Breast epithelium (tissue), 4 donors: ENCODE data around the gene PCGF1. TPM values are rescaled to one million over a fixed set of nuclear protein-coding genes. Genes with fewer than 3 reads are reported as not detected.

Experiments
- DNase-seq, 2 donors: peaks; one replicate each; pipeline ENCODE4 v3.0.0-alpha.2; 2019; ENCODE audit warnings: low spot score in 2 of 2
- H3K27ac ChIP-seq, 2 donors: fragments of 200-600 bp; sonication (generic) in 1 of 2; one replicate each; pipeline ENCODE4 v1.5.1; 2016 to 2019; ENCODE audit warnings: mild to moderate bottlenecking in 1 of 2
- H3K27me3 ChIP-seq, 2 donors: fragments of 200-600 bp; sonication (generic) in 1 of 2; one replicate each; pipeline versions ENCODE4 v1.5.1 to v1.6.0; 2017 to 2019; ENCODE audit warnings: control low read depth in 1 of 2, mild to moderate bottlenecking in 1 of 2
- H3K36me3 ChIP-seq: fragments of 200-600 bp; one replicate; pipeline ENCODE4 v1.5.1; 2019
- H3K4me1 ChIP-seq, 2 donors: fragments of 200-600 bp; sonication (generic); one replicate each; pipeline ENCODE4 v1.5.1; 2016 to 2019; ENCODE audit warnings: control low read depth in 1 of 2
- H3K4me3 ChIP-seq, 3 donors: fragments of 200-600 bp; sonication (generic); 1 replicate in 2 of 3; 2 replicates in 1 of 3; pipeline ENCODE4 v1.5.1; 2016 to 2019; ENCODE audit warnings: mild to moderate bottlenecking in 3 of 3, moderate library complexity in 2 of 3
- H3K9me3 ChIP-seq, 2 donors: fragments of 200-600 bp; sonication (generic) in 1 of 2; one replicate each; pipeline ENCODE4 v1.5.1; 2016 to 2019; ENCODE audit warnings: control low read depth in 1 of 2
- POLR2A ChIP-seq: fragments of 450-650 bp; IDR thresholded peaks from one replicate; pipeline ENCODE4 v1.6.1; 2016; ENCODE audit warnings: antibody characterized with exemption, mild to moderate bottlenecking, moderate library complexity
- POLR2AphosphoS5 ChIP-seq, 3 donors: sonication (generic); formaldehyde crosslinking; IDR thresholded peaks; one replicate each; pipeline ENCODE4 v1.6.1; 2017; ENCODE audit warnings: antibody characterized with exemption in 3 of 3
- intact Hi-C: fragments of 100-400 bp; cut with DNase I; formaldehyde crosslinking; loops from one replicate; pipeline ENCODE4 v1.15.1; 2023; ENCODE audit warnings: low total_unique reads
- total RNA-seq, 3 donors: library from RNA; depleted of rRNA; stranded (reverse); fragments of >200 nt; gene quantifications; one replicate each; pipeline ENCODE4 v1.1.0, GENCODE V29; 2016
- TF ChIP-seq, protein P1 (sequence below), 3 donors: fragments of 450-650 bp; IDR thresholded peaks; one replicate each; pipeline ENCODE4 v1.5.1; 2016 to 2017; ENCODE audit warnings: antibody characterized with exemption in 3 of 3, mild to moderate bottlenecking in 3 of 3, moderate library complexity in 3 of 3

PCGF1 gene
- total RNA-seq, 3 donors from 2014 or later, result 18.3 to 20.3 (median 19.8) TPM

DNA sequence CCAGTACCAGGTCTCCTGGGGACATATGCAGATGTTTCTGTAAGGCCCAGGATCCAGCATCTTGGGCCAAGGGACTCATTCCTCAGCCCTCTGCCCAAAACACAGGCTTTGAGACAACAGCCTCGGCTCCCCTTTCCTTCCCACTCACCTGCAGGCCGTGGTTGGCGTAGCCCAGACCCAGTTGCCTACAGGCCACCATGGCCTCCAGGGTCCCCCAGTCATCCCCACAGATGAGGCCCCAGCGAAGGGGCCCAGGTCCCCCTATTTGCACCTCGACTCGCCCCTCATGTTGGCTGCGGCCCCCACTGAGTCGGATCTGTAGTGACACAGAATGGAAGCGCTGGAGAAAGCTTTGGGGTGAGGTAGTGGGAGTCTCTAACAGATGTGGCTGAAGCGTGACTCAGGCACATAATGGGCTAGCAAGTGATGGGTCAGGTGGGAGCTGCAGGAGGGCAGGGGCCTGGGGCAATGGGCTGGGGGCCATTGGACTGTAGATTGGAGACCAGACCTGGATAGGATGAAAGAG is 28.0 kb upstream of the PCGF1 start:
- peaks cover 0 to 10% of the 10 kb centered on the region in 2 donors for H3K4me1 ChIP-seq
- no peak overlapping the region for H3K27ac ChIP-seq
- no peak for DNase-seq
- H3K4me3 ChIP-seq, result no peak overlapping the region
- H3K9me3 ChIP-seq, result no peaks in the 10 kb centered on the region
- intact Hi-C loops, result no loop called here
- no peak for TF ChIP-seq POLR2A
- no peaks in the 10 kb centered on the region for H3K27me3 ChIP-seq
- H3K36me3 ChIP-seq, result no peaks in the 10 kb centered on the region

DNA sequence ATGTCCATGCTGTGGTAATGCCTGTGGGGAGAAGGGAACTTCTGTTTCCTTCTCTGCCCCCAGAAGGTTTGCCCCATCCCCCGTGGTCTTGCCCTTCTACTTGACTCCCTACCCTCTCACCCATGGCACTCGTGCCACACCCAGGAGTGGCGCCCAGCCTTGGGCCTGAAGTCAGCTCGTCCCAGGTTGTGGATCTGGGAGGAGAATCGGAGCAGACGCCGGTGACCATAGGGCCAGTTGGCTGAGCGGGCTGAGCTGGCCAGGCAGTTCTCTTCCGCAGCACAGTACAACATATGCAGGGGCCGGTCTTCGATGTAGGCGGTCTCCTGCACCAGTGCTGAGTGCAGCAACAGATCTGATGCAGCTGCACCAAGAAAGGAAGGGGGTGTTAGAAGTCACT is 26.9 kb upstream of the PCGF1 start:
- no peak for DNase-seq
- intact Hi-C loops, result no loop called here
- H3K4me3 ChIP-seq, result no peak overlapping the region
- TF ChIP-seq POLR2A (no peak), POLR2AphosphoS5 (IDR thresholded peaks at IDR 0.05) (no peak)
- TF ChIP-seq, protein P1, sequence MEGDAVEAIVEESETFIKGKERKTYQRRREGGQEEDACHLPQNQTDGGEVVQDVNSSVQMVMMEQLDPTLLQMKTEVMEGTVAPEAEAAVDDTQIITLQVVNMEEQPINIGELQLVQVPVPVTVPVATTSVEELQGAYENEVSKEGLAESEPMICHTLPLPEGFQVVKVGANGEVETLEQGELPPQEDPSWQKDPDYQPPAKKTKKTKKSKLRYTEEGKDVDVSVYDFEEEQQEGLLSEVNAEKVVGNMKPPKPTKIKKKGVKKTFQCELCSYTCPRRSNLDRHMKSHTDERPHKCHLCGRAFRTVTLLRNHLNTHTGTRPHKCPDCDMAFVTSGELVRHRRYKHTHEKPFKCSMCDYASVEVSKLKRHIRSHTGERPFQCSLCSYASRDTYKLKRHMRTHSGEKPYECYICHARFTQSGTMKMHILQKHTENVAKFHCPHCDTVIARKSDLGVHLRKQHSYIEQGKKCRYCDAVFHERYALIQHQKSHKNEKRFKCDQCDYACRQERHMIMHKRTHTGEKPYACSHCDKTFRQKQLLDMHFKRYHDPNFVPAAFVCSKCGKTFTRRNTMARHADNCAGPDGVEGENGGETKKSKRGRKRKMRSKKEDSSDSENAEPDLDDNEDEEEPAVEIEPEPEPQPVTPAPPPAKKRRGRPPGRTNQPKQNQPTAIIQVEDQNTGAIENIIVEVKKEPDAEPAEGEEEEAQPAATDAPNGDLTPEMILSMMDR (IDR thresholded peaks at IDR 0.05), result no peak
- no peak overlapping the region for H3K27ac ChIP-seq
- H3K36me3 ChIP-seq, result no peaks in the 10 kb centered on the region
- H3K4me1 ChIP-seq, result peaks cover 0 to 10% of the 10 kb centered on the region in 2 donors
- H3K27me3 ChIP-seq, result no peaks in the 10 kb centered on the region
- no peaks in the 10 kb centered on the region for H3K9me3 ChIP-seq

DNA sequence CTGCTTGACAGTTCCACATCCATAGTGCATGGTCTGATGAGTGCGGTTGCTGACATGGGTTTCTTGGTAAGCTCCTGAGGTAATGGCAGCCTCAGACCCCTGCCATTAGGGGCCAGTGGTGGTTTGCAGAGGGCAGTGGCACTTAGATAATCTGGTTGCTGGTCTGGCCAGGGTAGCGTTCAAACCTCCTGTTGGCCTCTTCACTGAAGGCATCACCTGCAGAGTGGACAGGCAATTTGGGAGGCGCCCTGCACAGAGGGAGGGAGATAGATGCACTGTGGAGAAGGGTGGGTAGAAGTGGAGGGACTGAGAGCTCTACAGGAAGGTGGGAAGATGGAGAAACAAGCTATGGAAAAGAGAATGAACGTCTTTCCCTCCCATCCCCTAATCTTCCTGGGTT is 26.0 kb upstream of the PCGF1 start:
- Histone ChIP-seq H3K9me3 (no peaks in the 10 kb centered on the region), H3K4me1 (peaks cover 0 to 15% of the 10 kb centered on the region in 2 donors), H3K27me3 (no peaks in the 10 kb centered on the region), H3K27ac (no peak overlapping the region), H3K4me3 (no peak overlapping the region), H3K36me3 (no peaks in the 10 kb centered on the region)
- no peak for DNase-seq
- TF ChIP-seq POLR2A (no peak), POLR2AphosphoS5 (IDR thresholded peaks at IDR 0.05) (no peak)
- TF ChIP-seq, protein P1 (IDR thresholded peaks at IDR 0.05), result no peak
- intact Hi-C loops, result no loop called here

DNA sequence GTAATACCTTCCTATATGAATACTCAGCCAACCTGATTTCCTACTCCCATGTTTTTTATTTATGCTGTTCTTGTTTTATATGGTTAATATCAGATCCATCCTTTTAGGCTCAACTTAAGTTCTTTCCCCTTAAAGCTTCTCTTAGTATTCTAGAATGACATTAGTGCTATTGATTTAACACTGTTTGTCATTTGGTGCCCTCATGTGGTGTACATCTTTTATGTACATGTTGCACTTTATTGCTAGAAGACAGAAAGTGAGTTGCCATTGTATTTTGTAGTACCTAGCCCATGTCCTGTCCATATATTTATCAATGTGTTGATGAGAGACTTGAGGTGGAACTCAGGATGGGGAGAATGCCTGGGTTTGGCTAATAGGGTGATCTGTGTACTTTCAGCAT is 24.7 kb upstream of the PCGF1 start:
- intact Hi-C loops, result no loop called here
- Histone ChIP-seq H3K4me1 (peaks cover 0 to 18% of the 10 kb centered on the region in 2 donors), H3K36me3 (no peaks in the 10 kb centered on the region), H3K27ac (no peak overlapping the region), H3K9me3 (no peaks in the 10 kb centered on the region), H3K4me3 (no peak overlapping the region), H3K27me3 (no peaks in the 10 kb centered on the region)
- TF ChIP-seq, protein P1 (IDR thresholded peaks at IDR 0.05), result no peak
- TF ChIP-seq POLR2A (no peak), POLR2AphosphoS5 (IDR thresholded peaks at IDR 0.05) (no peak)
- no peak for DNase-seq

DNA sequence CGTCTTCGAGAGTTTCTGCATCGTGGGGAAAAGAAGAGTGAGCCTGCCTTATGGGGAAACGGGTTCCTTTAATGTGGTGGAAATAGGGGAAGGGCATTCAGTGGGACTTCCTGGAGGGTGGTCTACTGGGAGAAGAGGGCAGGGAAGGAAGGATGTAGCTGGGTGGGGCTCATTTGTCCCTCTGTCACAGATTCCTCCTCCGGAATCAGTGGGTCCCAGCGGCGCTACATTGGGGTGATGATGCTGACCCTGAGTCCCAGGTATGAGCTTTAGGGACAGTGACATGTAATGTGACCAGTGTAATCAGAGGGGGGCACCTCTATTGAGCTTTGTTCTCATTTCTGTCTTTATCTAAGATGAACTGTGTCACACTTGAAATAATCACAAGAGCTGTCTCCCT is 24.2 kb upstream of the PCGF1 start:
- no peak for DNase-seq
- intact Hi-C loops, result no loop called here

More for the DNA sequence above, 24.2 kb upstream of the PCGF1 start:
- Histone ChIP-seq H3K36me3 (no peaks in the 10 kb centered on the region), H3K9me3 (no peaks in the 10 kb centered on the region), H3K27me3 (no peaks in the 10 kb centered on the region), H3K4me3 (no peak overlapping the region), H3K27ac (no peak overlapping the region), H3K4me1 (peaks cover 0 to 18% of the 10 kb centered on the region in 2 donors)
- TF ChIP-seq POLR2AphosphoS5 (IDR thresholded peaks at IDR 0.05) (no peak), POLR2A (no peak)
- TF ChIP-seq, protein P1 (IDR thresholded peaks at IDR 0.05), result no peak
